Adrenal gland (tissue), 5 donors: ENCODE data around the gene SLF2.

Experiments used
- POLR2A ChIP-seq, 2 donors: fragments of 450-650 bp; IDR thresholded peaks; one replicate each; pipeline ENCODE4 v1.6.1; 2017; ENCODE audit warnings: antibody characterized with exemption in 2 of 2, mild to moderate bottlenecking in 2 of 2, moderate library complexity in 1 of 2
- TF ChIP-seq, protein P1 (sequence below), 6 experiments: fragments of 450-650 bp in 4 of 6; fragments of 200-600 bp in 2 of 6; sonication (generic) in 1 of 6; IDR thresholded peaks; 1 replicate in 5 of 6; 2 replicates in 1 of 6; pipeline versions ENCODE4 v1.5.1 to v1.8.0; 2016 to 2021; ENCODE audit warnings: antibody characterized with exemption in 6 of 6, mild to moderate bottlenecking in 2 of 6, moderate library complexity in 1 of 6
- donor health status: DM: no; HTN: no; CAD: no.

DNA sequence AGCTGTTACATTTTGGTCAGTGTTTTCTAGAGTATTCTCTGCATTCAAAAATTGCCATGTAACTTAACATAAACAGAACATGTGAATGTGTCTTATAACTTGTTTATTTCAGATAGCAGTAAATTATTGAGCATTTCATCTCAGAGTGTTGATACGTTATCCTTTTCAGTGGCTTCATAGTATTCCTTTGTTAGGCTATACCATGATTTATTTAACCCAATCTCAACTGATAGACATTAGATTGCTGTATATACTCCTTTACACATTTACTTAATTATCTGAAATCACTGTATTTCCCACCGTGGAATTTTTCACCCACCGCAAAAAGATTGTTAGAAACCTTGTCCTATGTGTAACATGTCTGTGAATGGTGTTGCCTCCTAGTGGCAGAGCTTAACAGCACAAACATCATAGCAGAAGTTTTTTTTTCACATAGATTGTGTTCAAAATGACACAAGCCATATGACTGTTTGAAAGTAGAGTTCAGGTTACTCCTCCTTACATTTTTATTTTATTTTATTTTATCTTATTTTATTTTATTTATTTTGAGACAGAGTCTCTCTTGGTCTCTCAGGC lies 21.4 kb downstream of the SLF2 start:
- TF ChIP-seq, protein P1, sequence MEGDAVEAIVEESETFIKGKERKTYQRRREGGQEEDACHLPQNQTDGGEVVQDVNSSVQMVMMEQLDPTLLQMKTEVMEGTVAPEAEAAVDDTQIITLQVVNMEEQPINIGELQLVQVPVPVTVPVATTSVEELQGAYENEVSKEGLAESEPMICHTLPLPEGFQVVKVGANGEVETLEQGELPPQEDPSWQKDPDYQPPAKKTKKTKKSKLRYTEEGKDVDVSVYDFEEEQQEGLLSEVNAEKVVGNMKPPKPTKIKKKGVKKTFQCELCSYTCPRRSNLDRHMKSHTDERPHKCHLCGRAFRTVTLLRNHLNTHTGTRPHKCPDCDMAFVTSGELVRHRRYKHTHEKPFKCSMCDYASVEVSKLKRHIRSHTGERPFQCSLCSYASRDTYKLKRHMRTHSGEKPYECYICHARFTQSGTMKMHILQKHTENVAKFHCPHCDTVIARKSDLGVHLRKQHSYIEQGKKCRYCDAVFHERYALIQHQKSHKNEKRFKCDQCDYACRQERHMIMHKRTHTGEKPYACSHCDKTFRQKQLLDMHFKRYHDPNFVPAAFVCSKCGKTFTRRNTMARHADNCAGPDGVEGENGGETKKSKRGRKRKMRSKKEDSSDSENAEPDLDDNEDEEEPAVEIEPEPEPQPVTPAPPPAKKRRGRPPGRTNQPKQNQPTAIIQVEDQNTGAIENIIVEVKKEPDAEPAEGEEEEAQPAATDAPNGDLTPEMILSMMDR (IDR thresholded peaks at IDR 0.05): peak; percentile 9 to 37 (median 34)
- no peak for TF ChIP-seq POLR2A (IDR thresholded peaks at IDR 0.05)
